ENCODE measurements around the gene GTF3C4.

DNA sequence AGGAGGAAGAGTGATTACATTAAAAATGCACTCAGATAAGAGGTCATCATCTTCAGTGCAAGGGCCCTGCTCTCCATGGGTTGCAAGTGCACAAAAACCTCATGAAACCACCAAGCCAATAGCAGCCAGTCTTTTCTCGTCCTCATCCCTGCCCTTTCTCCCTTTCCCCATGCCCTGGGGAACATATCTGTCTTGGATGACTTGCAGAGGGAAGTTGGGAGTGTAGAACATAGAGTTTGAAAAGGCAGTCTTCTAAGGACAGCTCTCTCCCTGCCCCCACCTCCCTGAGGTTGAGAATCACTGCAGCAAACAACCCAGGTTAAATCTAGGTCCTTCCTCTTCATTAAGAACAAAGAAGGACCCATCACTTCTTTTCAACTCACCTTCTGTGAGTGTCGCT, 22.5 kb upstream of the GTF3C4 start:
- TF ChIP-seq CTCF (conservative IDR thresholded peaks at IDR 0.05; ENCODE audit: low read depth, low read length): no peak
- TF ChIP-seq EZH2 (IDR thresholded peaks at IDR 0.05; ENCODE audit: borderline replicate concordance, low read depth, low read length, poor library complexity, severe bottlenecking): no peak

All from A673 (cell line).